T-cell (primary cell): ENCODE results near the gene GNS. TPM values are rescaled to one million over a fixed set of nuclear protein-coding genes. Genes with fewer than 3 reads are reported as not detected.

ENCODE experiments used
- ATAC-seq, 4 experiments: fragments of 200-7000 bp in 3 of 4; fragments of 150-1000 bp in 1 of 4; cut with Tn5 transposase; replicated peaks in 1 of 4; 1 replicate in 3 of 4; 2 replicates in 1 of 4; pipeline ENCODE4 v1.10.0; 2021; ENCODE audit warnings: moderate library complexity in 3 of 4, mild to moderate bottlenecking in 2 of 4, moderate number of reproducible peaks in 1 of 4
- CTCF ChIA-PET, 2 donors: fragments of 300-600 bp; sonication (Branson Sonifier 250); formaldehyde crosslinking; loops; one replicate each; lab custom pipeline; 2022; ENCODE audit warnings: antibody characterized with exemption in 2 of 2; lab: Charles Lee
- POLR2A ChIA-PET, 2 donors: fragments of 300-600 bp; sonication (Branson Sonifier 250); formaldehyde crosslinking; loops; one replicate each; lab custom pipeline; 2022; ENCODE audit warnings: antibody characterized with exemption in 2 of 2; lab: Charles Lee
- DNase-seq, 35 experiments: peaks; one replicate each; pipeline versions ENCODE4 v3.0.0 to v3.0.0-alpha.2; 2013 to 2023
- H3K27ac ChIP-seq: one replicate; pipeline ENCODE4 v1.5.1; 2013; ENCODE audit warnings: low read length
- H3K27me3 ChIP-seq, 2 experiments: replicated peaks in 1 of 2; 1 replicate in 1 of 2; 2 replicates in 1 of 2; pipeline versions ENCODE4 v1.6.1 to v1.7.0; 2013; ENCODE audit warnings: low read length in 1 of 2, mixed read lengths in 1 of 2; ENCODE audit not compliant: control insufficient read depth in 2 of 2, insufficient read depth in 2 of 2; ENCODE audit errors: extremely low read depth in 1 of 2
- H3K36me3 ChIP-seq, 2 donors: 1 replicate in 1 of 2; 2 replicates in 1 of 2; pipeline versions ENCODE4 v1.6.1 to v1.7.0; 2013; ENCODE audit warnings: low read length in 1 of 2; ENCODE audit not compliant: control insufficient read depth in 2 of 2, insufficient read depth in 1 of 2; ENCODE audit errors: extremely low read depth in 1 of 2
- H3K4me1 ChIP-seq, 2 experiments: 1 replicate in 1 of 2; 2 replicates in 1 of 2; pipeline versions ENCODE4 v1.6.1 to v1.7.0; 2013; ENCODE audit warnings: low read length in 2 of 2, mixed read lengths in 1 of 2; ENCODE audit not compliant: insufficient read depth in 2 of 2, control insufficient read depth in 1 of 2; ENCODE audit errors: extremely low read depth in 1 of 2
- H3K4me3 ChIP-seq, 2 donors: 1 replicate in 1 of 2; 2 replicates in 1 of 2; pipeline versions ENCODE4 v1.5.1 to v1.7.0; 2013; ENCODE audit warnings: mild to moderate bottlenecking in 2 of 2, low read length in 1 of 2, moderate library complexity in 1 of 2; ENCODE audit not compliant: control insufficient read depth in 1 of 2; ENCODE audit errors: extremely low read depth in 1 of 2
- H3K9me3 ChIP-seq: 2 replicates; pipeline ENCODE4 v1.7.0; 2013
- H3K27ac Mint-ChIP-seq, 2 donors: one replicate each; pipeline ENCODE4 v1.8.0; 2020 to 2021; ENCODE audit warnings: mild to moderate bottlenecking in 2 of 2, mixed read lengths in 2 of 2
- H3K27me3 Mint-ChIP-seq, 2 donors: one replicate each; pipeline ENCODE4 v1.8.0; 2021 to 2022; ENCODE audit warnings: mixed read lengths in 2 of 2
- H3K36me3 Mint-ChIP-seq: one replicate; pipeline ENCODE4 v1.8.0; 2021; ENCODE audit warnings: mixed read lengths
- H3K4me1 Mint-ChIP-seq, 3 donors: one replicate each; pipeline ENCODE4 v1.8.0; 2020 to 2022; ENCODE audit warnings: mixed read lengths in 3 of 3, mild to moderate bottlenecking in 1 of 3
- H3K4me3 Mint-ChIP-seq, 3 donors: one replicate each; pipeline ENCODE4 v1.8.0; 2020 to 2022; ENCODE audit warnings: mild to moderate bottlenecking in 3 of 3, mixed read lengths in 3 of 3, moderate library complexity in 3 of 3
- H3K9me3 Mint-ChIP-seq, 3 donors: one replicate each; pipeline ENCODE4 v1.8.0; 2020 to 2022; ENCODE audit warnings: mixed read lengths in 3 of 3
- WGBS: methylation state at CpG from one replicate; pipeline ENCODE4 v1.1.5; 2013; ENCODE audit warnings: missing lambda C conversion rate; ENCODE audit not compliant: insufficient coverage; 5-methylcytosine and 5-hydroxymethylcytosine counted together
- total RNA-seq, 35 experiments: library from RNA in 6 of 35; stranded (reverse) in 6 of 35; fragments of 120-200 nt in 1 of 35; gene quantifications; one replicate each; pipeline versions ENCODE4 v1.2.1 to v1.2.4 and lab custom pipeline; 2013 to 2026

The GNS gene
- total RNA-seq, 5 donors from 2014 or later (not counting 1 experiment from before 2014, with no cell fraction given), result 22.9 to 29.4 (median 25.5) TPM

GRCh38 chr12:64729909-64730587 is 29.2 kb downstream of the GNS start:
- Mint-ChIP-seq H3K27me3 (no peaks in the 10 kb centered on the region), H3K36me3 (peaks cover 42% of the 10 kb centered on the region), H3K4me3 (peak overlapping the region in 1 of 3 donors; percentile 51), H3K9me3 (no peaks in the 10 kb centered on the region), H3K27ac (peak overlapping the region; percentile 86 to 92), H3K4me1 (peaks cover 15 to 18% (median 18%) of the 10 kb centered on the region in 3 donors)
- H3K9me3 ChIP-seq, result no peaks in the 10 kb centered on the region
- CTCF ChIA-PET, result interaction anchor here (0.5 to 1.0 kb wide), 6 partner anchors 9 to 1233 kb away, joined by 3 to 10 read pairs (median 5); no protein-coding TSS in a partner anchor
- POLR2A ChIA-PET, result interaction anchor here (0.6 to 0.7 kb wide), 3 partner anchors 10 to 280 kb away, joined by 6 to 9 read pairs (median 9); no protein-coding TSS in a partner anchor
- no CpG with 5 or more reads among the region's 2 CpGs for WGBS
- peak in 1 of 35 experiments; percentile 31 for DNase-seq
- peak in 2 of 4 experiments; percentile 19 to 45 for ATAC-seq
- peak overlapping the region; percentile 91 for H3K27ac ChIP-seq
- no peak overlapping the region for H3K4me3 ChIP-seq
- H3K36me3 ChIP-seq, result peaks cover 0 to 19% of the 10 kb centered on the region in 2 donors
- H3K27me3 ChIP-seq, result no peaks in the 10 kb centered on the region
- peaks cover 0 to 12% of the 10 kb centered on the region in 2 experiments for H3K4me1 ChIP-seq

- Mint-ChIP-seq H3K4me1 (peaks cover 8 to 13% (median 9%) of the 10 kb centered on the region in 3 donors), H3K36me3 (peaks cover 69% of the 10 kb centered on the region), H3K27ac (no peak overlapping the region), H3K4me3 (no peak overlapping the region), H3K27me3 (no peaks in the 10 kb centered on the region), H3K9me3 (no peaks in the 10 kb centered on the region)
- CTCF ChIA-PET, result interaction anchor here (1.6 kb wide), 2 partner anchors 175 to 176 kb away, joined by 5 to 6 read pairs; no protein-coding TSS in a partner anchor
- Histone ChIP-seq H3K27ac (no peak overlapping the region), H3K9me3 (no peaks in the 10 kb centered on the region), H3K27me3 (no peaks in the 10 kb centered on the region), H3K4me1 (peaks cover 2 to 9% of the 10 kb centered on the region in 2 experiments), H3K4me3 (no peak overlapping the region), H3K36me3 (peaks cover 4 to 39% of the 10 kb centered on the region in 2 donors)
- POLR2A ChIA-PET, result no interaction called here
- ATAC-seq (no peak), DNase-seq (no peak)
- WGBS, result 97% methylated on average over 10 of the region's 11 CpGs
Measured at GRCh38 chr12:64724201-64724745, 34.9 kb downstream of the GNS start.

- H3K27ac ChIP-seq, result no peak overlapping the region
- peak in 3 of 4 experiments; percentile 38 to 65 (median 40) for ATAC-seq
- POLR2A ChIA-PET, result no interaction called here
Measured at GRCh38 chr12:64723630-64724029, 35.6 kb downstream of the GNS start.

GRCh38 chr12:64722835-64723234 is 36.4 kb downstream of the GNS start:
- no peak overlapping the region for H3K4me3 ChIP-seq
- POLR2A ChIA-PET, result interaction anchor here in 1 of 2 donors (0.6 kb wide), 1 partner anchor 10 kb away, joined by 3 read pairs; no protein-coding TSS in a partner anchor
- DNase-seq (no peak), ATAC-seq (no peak)
- Mint-ChIP-seq H3K27me3 (no peaks in the 10 kb centered on the region), H3K4me3 (no peak overlapping the region), H3K4me1 (peaks cover 8 to 13% (median 9%) of the 10 kb centered on the region in 3 donors), H3K36me3 (peaks cover 67% of the 10 kb centered on the region), H3K27ac (no peak overlapping the region), H3K9me3 (no peaks in the 10 kb centered on the region)
- peaks cover 4 to 43% of the 10 kb centered on the region in 2 donors for H3K36me3 ChIP-seq
- CTCF ChIA-PET, result interaction anchor here (1.0 to 1.6 kb wide), 3 partner anchors 159 to 175 kb away, joined by 4 to 6 read pairs (median 5); no protein-coding TSS in a partner anchor
- no peak overlapping the region for H3K27ac ChIP-seq
- WGBS, result 100% methylated on average over 4 of the region's 4 CpGs
- H3K4me1 ChIP-seq, result peaks cover 2 to 9% of the 10 kb centered on the region in 2 experiments
- no peaks in the 10 kb centered on the region for H3K27me3 ChIP-seq
- H3K9me3 ChIP-seq, result no peaks in the 10 kb centered on the region

More at GRCh38 chr12:64723630-64724029, 35.6 kb downstream of the GNS start:
- H3K27ac Mint-ChIP-seq, result peak overlapping the region; percentile 55 to 64
- Histone ChIP-seq H3K36me3 (peaks cover 4 to 44% of the 10 kb centered on the region in 2 donors), H3K4me1 (peaks cover 2 to 9% of the 10 kb centered on the region in 2 experiments), H3K4me3 (no peak overlapping the region), H3K27me3 (no peaks in the 10 kb centered on the region), H3K9me3 (no peaks in the 10 kb centered on the region)
- no peak overlapping the region for H3K4me3 Mint-ChIP-seq
- H3K36me3 Mint-ChIP-seq, result peaks cover 67% of the 10 kb centered on the region
- WGBS, result 45% methylated on average over 2 of the region's 2 CpGs
- H3K27me3 Mint-ChIP-seq, result no peaks in the 10 kb centered on the region
- no peaks in the 10 kb centered on the region for H3K9me3 Mint-ChIP-seq
- H3K4me1 Mint-ChIP-seq, result peaks cover 8 to 13% (median 9%) of the 10 kb centered on the region in 3 donors
- CTCF ChIA-PET, result interaction anchor here (0.5 to 1.6 kb wide), 4 partner anchors 160 to 516 kb away, joined by 4 to 6 read pairs (median 4); no protein-coding TSS in a partner anchor
- peak in 1 of 35 experiments; percentile 13 for DNase-seq

GRCh38 chr12:64720884-64721283 is 38.3 kb downstream of the GNS start:
- H3K4me3 Mint-ChIP-seq, result no peak overlapping the region
- Histone ChIP-seq H3K27me3 (no peaks in the 10 kb centered on the region), H3K9me3 (no peaks in the 10 kb centered on the region), H3K4me1 (peaks cover 2 to 15% of the 10 kb centered on the region in 2 experiments), H3K36me3 (peaks cover 4 to 53% of the 10 kb centered on the region in 2 donors), H3K4me3 (no peak overlapping the region), H3K27ac (no peak overlapping the region)
- H3K9me3 Mint-ChIP-seq, result no peaks in the 10 kb centered on the region
- H3K27ac Mint-ChIP-seq, result no peak overlapping the region
- ChIA-PET POLR2A (no interaction called here), CTCF (no interaction called here)
- no CpG with 5 or more reads among the region's 1 CpG for WGBS
- no peak for DNase-seq
- no peaks in the 10 kb centered on the region for H3K27me3 Mint-ChIP-seq
- peaks cover 71% of the 10 kb centered on the region for H3K36me3 Mint-ChIP-seq
- H3K4me1 Mint-ChIP-seq, result peaks cover 17 to 23% (median 19%) of the 10 kb centered on the region in 3 donors
- no peak for ATAC-seq

GRCh38 chr12:64718649-64719048 is 40.6 kb downstream of the GNS start:
- H3K4me1 ChIP-seq, result peaks cover 6 to 15% of the 10 kb centered on the region in 2 experiments
- H3K27ac ChIP-seq, result no peak overlapping the region
- CTCF ChIA-PET, result interaction anchor here (0.5 to 1.9 kb wide), 3 partner anchors 169 to 183 kb away, joined by 3 to 10 read pairs (median 9); no protein-coding TSS in a partner anchor
- Mint-ChIP-seq H3K4me3 (no peak overlapping the region), H3K27me3 (no peaks in the 10 kb centered on the region), H3K9me3 (no peaks in the 10 kb centered on the region), H3K4me1 (peaks cover 23 to 37% (median 31%) of the 10 kb centered on the region in 3 donors), H3K27ac (no peak overlapping the region), H3K36me3 (peaks cover 81% of the 10 kb centered on the region)
- POLR2A ChIA-PET, result no interaction called here
- no peaks in the 10 kb centered on the region for H3K27me3 ChIP-seq
- H3K4me3 ChIP-seq, result no peak overlapping the region
- H3K36me3 ChIP-seq, result peaks cover 4 to 56% of the 10 kb centered on the region in 2 donors
- ATAC-seq, result no peak
- no peaks in the 10 kb centered on the region for H3K9me3 ChIP-seq
- DNase-seq, result no peak
- WGBS, result no CpG with 5 or more reads among the region's 1 CpG
